Fibroblast of skin of left biceps (primary cell): Measurements from ENCODE around the gene MATK.

Experiments
- DNase-seq, 2 experiments: peaks; one replicate each; pipeline ENCODE4 v3.0.0-alpha.2; 2013; ENCODE audit warnings: low read depth in 2 of 2

Gene MATK

GRCh38 chr19:3790941-3791340 is 4.8 kb upstream of the MATK start:
- DNase-seq, result no peak

GRCh38 chr19:3790209-3790734 is 4.1 kb upstream of the MATK start:
- no peak for DNase-seq

DNA sequence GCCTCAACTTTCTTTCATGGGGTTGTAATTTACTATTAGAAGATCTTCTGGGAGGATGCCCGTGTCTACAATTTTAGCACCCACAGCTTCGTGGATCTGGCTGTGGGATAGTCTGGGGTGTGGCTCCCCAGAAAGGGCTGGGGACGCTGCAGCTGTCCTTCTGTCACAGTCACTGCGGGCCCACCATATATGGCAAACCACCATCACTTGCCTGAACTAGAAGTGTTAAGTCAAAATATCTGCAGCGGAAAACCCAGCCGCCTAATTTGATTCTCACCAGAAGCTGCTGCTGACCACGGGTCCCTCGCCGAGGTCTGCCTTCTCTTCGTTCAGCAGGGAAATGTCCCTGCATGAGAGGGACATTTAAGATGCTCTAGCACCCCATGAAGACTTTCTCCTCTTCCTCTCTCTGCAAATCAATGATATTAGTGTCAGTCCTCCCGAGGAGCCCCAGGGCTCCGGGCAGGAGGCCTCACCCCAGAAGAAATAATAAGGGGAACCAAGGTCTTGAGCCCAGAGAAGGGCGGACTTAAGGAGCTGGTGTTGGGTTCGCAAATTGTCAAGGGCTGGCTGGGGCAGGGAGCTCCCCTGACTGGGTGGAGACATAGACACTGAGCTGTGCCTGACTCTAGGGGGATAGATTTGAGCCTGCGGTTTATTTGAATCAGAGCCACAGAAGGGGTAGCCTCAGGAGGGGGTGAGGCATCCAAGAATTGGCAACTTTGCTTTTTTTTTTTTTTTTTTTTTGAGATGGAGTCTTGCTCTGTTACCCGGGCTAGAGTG is 3.0 kb upstream of the MATK start:
- DNase-seq, result no peak

DNA sequence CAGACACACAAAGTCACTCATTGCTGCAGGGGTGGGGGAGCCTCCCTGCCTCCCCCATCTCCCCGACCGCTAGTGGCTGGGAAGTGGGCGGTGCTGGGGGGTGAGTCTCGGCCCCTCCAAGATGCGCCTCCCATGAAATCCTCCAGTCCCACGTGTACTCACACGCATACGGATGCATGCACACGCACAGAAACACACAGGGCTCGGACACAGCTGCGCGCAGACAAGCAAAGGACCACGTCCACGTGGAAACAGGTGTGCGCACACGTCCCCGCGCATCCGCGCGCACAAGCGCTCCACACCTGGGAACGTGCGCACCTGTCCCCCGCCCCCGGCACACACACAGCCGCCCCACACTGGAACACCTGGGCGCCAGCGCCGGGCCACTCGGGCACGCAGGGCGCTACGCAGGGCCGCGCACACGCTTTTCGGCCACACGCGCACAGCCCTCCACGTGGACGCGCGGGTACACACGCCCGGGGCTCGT is 687 bp downstream of the MATK start:
- no peak for DNase-seq

GRCh38 chr19:3784607-3785450 is 1.4 kb downstream of the MATK start:
- DNase-seq, result no peak

DNA sequence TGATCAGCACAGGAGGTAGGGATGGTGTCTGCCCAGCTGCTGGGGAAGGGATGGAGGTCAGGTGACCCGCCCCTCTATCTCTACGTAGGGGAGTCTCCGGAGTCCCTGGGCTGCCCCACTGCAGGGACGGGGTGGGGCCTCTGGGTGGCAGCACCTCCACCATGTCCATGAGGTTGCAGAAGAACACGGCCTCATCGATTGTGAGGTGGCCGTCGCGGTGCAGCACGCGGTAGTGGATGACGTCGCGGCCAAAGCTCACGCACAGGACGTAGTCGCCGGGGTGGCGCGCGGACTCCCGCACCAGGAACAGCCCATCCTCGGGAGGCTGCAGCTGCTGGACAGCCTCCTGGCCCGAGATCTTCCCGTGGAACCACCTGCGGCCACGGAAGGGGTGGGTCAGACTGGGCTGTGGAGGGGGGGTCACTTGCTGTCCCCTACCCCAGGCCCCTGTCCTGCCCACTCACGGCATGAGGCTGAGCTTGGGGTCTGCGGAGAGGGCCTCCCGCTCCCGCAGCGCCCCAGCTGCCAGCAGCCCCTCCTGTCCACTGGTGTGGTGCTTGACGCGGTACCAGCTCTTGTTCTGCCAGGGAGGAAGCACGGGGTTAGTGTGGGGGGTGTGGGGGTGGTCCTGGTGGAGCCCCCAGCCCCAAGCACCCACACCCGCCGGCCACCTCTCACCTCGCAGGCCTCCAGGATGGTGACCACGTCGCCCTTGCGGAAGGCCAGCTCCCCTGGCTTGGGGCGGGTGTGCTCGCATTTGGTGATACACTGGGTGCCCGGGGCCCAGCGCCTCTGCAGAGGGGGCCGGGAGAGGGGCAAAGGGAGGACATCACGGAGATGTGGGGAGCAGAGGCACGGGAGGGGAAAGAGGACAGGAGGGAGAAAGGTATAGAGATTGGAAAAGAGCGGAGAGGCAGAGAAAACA is 2.3 kb downstream of the MATK start:
- DNase-seq, result no peak

DNA sequence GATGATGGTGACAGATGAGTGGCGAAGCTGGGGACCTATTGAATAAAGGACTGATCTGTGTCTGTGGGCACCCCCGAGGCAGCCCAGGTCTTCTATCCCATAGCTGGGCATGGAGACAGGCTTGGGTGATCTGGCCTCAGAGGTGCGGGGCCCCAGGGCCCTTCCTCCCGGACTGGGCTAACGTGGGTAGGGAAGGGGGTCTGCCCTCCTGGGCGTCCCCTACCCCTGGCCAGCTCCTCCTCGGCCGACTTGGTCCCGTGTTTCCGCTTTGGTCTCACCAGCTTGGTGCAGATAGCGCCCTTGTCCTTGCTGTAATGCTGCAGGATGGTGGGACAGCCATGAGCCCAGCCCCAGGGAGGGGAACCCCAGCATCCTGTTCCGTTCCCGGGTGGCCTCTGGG is 3.3 kb downstream of the MATK start:
- no peak for DNase-seq

- no peak for DNase-seq
These were observed 3.9 kb downstream of the MATK start for GRCh38 chr19:3782330-3782729.

DNA sequence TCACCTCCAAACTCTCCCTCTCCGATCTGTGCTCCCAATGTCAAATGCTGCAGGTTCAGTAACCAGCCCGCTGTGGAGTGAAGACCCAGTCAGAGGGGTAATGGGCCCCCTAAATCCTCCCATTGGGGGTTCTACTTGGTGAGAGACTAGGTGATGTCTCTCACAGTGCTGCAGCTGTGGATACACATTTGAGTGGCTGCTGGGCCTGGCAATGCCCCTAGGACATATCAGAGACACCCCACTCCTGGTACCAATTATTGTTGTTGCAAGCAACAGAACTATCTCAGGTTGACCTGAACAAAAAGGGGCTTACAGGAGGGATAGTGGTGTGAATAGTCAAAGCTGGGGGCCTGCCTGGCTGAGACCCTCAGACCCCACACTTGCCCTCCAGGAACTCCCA is 4.6 kb downstream of the MATK start:
- DNase-seq, result no peak

- no peak for DNase-seq
These were observed 5.3 kb downstream of the MATK start for GRCh38 chr19:3780786-3781304.

GRCh38 chr19:3778899-3779723 is 7.1 kb downstream of the MATK start:
- no peak for DNase-seq

GRCh38 chr19:3778104-3778867 is 7.9 kb downstream of the MATK start:
- no peak for DNase-seq

DNA sequence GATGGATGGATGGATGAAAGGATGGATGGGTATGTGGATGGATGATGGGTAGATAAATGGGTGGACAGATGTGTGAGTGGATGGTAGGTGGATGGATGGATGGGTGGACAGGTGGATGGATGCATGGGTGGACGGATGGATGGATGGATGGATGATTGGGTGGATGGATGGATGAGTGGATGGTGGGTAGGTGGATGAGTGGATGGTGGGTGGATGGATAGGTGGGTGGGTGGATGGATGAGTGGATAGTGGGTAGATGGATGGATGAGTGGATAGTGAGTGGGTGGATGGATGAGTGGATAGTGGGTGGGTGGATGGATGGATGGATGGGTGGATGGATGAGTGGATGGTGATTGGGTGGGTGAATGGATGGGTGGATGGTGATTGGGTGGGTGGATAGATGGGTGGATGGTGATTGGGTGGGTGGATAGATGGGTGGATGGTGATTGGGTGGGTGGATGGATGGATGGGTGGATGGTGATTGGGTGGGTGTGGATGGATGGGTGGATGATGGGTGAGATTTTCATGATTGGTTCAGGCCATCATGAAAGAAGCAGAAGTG is 9.6 kb downstream of the MATK start:
- DNase-seq, result no peak

GRCh38 chr19:3775831-3776230 is 10.3 kb downstream of the MATK start:
- DNase-seq, result no peak

DNA sequence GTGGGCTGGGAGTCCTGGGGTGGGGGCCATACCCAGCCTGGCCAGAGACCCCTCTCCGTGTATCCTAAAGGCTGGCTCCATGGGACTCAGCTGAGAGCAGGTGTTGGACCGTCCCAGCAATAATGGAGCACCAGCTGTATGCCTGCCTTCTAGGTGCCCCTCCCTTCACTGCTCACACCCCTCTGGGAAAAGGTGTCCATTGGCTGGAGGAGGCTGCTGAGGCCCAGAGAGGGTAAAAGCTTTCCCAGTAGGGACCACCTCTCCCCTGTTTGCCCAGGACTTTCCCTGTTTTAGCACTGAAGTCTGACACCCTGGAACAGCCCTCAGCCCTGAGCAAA is 10.8 kb downstream of the MATK start:
- DNase-seq, result no peak

DNA sequence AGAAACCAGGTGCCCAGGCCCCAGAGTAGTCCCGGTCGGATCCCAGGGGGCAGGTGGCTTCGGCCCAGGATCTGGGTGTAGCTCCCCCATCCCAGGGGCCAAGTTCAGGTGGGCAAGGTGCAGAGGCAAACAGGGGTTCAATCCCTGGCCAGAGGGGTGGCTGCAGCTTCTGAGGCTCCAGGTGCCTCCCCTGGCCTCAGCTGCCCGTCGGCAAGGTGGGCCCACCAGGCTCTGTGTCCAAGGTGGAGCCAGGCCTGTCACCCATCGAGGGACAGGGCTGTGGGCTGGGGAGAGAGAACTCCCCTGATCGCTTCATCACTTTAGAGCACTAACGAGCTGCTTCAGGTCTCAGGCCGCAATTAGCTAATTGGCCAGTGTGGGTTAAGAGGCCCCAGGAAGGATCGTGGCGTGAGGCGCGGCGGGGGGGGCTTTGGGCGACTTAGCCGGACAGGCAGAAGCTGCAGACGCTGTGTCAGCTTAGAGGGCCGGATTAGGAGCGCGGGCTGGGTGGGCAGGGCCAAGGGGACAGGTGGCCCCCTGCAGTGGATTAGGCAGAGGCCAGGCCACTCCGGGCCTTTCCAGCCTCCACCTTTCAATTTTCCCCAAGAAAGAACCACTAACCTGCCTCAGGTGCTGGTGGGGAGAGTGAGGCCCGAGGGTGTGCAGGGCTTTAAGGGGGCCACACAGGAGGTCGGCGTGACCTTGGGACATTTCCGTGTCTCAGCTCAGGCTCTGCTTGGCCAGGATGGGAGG is 11.4 kb downstream of the MATK start:
- no peak for DNase-seq

- no peak for DNase-seq
These were observed 12.2 kb downstream of the MATK start for GRCh38 chr19:3773814-3774515.

- no peak for DNase-seq
These were observed 14.2 kb downstream of the MATK start, which contains the start of gene RAX2 for GRCh38 chr19:3771906-3772455. Gene RAX2 (minus strand): TSS chr19:3772228. CDS start chr19:3771742, 486 bp downstream.
